HG03039 (cell line): ENCODE data around the gene OGFR.

Experiments
- ATAC-seq: cut with Tn5 transposase; IDR thresholded peaks from one replicate; pipeline ENCODE4 v1.9.1; 2021; ENCODE audit warnings: mild to moderate bottlenecking, moderate library complexity; ENCODE audit not compliant: unreplicated experiment

OGFR gene

GRCh38 chr20:62814060-62814708, 9.5 kb downstream of the OGFR start:
- no peak for ATAC-seq

DNA sequence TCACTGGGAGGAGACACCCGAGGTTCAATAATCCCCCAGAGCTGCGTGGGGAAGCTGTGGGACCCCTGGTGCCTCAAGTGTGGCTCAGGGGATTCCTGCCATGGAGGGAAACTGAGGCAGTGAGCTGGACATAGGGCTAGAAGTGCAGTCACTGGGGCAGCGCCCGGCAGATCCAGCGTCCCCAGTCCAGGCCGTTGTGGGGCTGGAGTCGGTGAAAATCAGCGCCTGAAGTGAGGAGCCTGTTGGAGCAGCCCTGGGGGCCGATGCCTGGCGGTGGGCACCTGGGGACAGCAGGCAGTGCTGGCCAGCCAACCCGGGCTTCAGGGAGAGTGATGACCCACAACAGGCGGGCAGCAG, 10.1 kb downstream of the OGFR start:
- ATAC-seq = no peak

- no peak for ATAC-seq
These were observed 10.7 kb downstream of the OGFR start for GRCh38 chr20:62815066-62815991.

DNA sequence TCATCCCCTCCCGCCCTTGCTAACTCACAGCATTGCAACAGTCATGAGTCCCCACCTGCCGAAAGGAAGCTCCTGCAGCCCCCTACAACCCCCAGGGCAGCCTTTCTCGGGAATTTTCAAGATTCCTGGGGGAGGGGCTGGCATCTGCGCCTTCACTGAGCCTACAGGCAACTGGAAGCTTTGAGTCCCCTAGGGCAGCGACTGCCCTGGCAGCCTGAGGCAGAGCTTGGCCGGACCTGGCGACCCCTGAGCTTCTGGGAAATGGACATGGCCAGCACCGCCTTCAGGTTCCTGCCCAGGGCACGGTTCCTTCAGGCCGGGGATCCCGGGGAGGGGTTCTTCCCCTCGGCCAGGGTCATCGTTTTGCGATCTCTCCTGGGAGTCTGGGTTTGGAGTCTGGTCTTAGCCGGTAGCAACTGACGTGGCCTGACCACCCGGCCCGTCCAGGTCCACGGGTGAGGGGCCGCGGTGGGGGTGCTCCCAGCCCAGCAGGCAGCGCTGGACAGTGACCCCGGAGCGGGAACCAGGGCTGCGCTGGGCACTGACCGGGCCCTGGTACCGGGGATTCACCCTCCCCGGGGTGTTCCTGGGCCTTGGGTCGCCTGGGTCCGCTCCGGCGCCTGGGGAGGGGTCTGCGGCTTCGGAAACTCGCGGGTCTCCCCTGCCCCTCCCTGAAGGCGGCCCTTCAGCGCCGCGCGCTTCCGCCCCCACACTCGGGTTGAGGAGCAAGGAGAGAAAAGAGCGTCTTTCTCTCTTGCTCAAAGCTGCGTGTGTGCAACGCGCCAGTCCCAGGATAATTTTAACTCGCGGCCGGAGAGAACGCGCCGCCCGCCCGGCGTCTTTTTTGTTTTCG, 11.6 kb downstream of the OGFR start:
- ATAC-seq = no peak

DNA sequence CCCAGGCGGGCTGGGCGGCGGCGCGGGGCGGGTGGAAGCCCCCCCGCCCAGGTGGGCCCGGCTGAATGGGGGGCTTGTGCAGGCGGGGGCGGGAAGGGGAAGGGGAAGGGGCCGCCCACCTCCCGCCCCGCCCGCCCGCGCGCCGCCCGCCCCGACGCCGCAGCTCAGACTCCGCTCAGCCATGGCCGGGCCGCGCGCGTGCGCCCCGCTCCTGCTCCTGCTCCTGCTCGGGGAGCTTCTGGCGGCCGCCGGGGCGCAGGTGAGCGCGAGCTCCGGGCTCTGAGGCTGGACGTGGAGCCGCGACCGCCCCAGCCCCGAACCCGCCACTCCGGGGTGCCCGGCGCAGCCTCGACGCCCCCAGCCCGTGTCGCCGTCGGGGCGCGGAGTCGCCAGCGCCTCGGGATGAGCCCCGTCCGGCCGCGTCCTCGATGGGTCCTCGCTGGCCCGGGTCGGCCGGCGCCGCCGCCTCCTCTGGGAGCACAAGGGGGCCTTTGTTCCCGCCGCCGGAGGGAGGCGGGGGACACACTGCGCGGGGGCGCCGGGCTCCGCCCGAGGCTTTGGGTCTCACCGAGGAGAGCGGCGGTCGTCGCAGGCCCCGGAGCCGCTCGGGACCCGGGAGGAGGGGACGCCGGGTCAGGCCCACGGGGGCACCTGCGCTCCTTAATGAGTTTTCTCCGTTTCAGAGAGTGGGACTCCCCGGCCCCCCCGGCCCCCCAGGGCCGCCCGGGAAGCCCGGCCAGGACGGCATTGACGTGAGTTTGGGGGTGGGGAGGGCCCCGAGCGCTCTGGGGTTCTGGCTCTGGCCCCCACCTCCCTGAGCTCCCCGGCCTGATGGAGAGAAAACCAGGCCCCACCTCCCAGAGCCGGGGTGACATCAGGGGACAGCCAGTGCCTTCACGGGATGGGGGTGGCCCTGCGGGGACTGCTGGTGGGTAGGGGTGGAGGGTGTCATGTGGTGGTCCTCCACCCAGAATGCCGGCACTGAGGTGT, 12.5 kb downstream of the OGFR start, which contains the start of gene COL9A3:
COL9A3 (plus strand) TSS at position 167 of the 990 bp plus-strand sequence; CDS start at position 182, 15 bp downstream.
- no peak for ATAC-seq

GRCh38 chr20:62817975-62818591, 13.4 kb downstream of the OGFR start:
- no peak for ATAC-seq

DNA sequence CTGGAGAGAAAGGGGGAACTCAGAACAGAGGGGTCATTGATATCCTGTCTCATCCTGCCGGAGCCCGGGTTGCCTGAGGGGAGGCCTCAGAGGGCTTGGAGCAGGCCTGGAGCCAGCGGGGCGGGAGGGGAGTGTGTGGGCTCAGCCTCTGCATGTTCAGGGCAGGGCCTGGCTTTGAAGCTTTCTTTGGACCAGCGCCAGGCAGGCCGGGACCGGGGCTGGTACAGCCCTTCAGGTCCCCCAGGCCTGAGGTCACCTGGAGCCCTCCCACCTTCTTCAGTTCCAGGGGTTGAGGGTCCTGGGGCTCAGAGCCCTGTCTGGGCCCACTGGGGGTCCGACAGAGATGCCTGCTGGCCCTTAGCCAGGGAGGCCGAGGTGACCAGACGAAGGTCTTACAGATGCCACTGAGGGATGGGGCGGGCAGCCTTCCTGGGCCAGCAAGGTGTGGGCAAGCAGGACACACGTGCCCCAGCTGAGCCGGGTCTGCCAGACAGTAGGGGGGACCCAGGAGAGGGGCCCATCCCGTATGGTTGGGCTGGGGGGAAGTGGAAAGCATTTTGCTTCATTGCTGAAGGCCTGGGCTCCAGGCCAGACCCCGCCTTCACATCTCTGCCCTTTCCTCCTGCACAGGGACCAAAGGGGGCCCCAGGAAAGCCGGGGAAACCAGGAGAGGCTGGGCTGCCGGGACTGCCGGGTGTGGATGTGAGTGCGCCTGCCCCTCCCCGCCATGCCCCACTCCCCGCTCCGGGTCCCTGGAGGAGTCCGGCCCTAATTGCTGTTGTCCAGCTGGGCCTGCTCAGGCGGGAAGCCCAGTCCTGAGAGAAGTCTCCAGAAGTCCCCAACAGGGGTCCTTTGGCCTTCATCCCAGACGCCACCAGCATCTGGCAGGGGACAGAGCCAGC, 14.2 kb downstream of the OGFR start:
- no peak for ATAC-seq

DNA sequence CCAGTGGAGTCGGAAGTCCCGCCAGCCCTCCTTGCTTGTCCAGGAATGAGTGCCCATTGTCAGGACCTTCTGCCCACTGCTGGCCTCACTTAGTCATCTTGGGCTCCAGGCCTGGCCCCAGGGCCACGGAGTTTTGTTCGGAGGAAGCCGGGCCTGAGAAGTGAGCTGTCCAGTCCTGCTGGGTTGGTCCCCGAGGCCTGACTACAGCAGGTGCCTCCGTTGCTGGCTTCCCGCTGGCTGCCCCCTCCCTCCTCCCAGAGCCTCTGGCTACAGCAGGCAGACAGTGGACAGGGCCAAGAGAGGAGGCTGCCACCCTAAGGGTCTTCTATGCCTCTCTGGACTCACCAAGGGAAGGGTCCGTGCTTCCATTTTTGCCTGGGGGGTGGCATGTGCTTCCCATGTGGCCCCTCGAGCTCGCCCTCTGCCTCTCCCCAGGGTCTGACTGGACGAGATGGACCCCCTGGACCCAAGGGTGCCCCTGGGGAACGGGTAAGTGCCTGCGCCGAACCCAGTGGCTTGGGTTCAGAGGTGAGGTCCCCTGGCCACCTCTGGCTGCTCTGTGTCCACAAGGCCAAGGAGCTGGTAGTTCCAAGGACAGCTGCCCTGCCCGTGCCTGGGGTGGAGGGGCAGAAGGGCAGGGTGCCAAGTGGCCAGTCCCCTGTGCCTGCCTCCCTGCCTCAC, 15.0 kb downstream of the OGFR start:
- ATAC-seq = no peak

GRCh38 chr20:62820208-62820961, 15.8 kb downstream of the OGFR start:
- no peak for ATAC-seq

DNA sequence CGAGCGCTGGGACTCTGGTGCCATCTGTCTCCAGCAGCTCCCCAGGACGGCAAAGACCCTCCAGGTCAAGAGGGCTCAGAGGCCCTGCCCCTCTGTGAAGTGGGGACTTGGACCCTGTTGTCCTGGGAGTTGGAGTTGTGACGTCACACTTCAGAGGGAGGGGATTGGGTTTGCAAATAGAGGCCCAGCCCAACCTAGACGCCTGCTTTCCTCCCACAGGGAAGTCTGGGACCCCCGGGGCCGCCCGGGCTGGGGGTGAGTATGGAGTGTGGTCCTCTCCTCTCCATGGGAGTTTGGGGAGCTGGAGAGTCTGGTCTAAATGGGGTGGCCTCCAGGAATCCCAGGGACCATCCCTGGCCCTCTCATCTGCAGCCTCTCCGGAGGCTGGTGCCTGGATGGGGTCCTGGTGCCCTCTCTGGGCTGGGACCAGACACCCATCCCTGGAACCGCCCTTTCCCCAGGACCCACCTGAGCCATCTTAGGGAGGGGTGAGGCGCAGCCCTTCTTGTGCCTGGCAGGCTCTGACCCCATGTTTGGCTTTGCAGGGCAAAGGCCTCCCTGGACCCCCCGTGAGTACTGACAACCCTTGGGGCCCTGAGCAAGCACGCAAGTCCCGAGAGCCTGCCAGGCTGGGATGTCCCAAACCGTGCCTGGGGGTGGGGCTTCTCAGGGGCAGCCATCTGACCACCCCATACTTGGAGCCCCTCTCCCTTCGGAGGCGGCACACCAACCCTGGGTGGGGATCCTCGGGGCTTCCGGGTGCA, 16.5 kb downstream of the OGFR start:
- ATAC-seq = no peak

GRCh38 chr20:62821726-62822210, 17.1 kb downstream of the OGFR start:
- no peak for ATAC-seq

GRCh38 chr20:62822239-62822787, 17.7 kb downstream of the OGFR start:
- ATAC-seq = no peak

GRCh38 chr20:62822788-62823651, 18.4 kb downstream of the OGFR start:
- no peak for ATAC-seq

- ATAC-seq = no peak
These were observed 19.2 kb downstream of the OGFR start for GRCh38 chr20:62823688-62824475.
